G401.6 (cell line): Measurements from ENCODE around the gene CREM.

Source experiments
- FAIRE-seq: peaks from 2 replicates; lab custom pipeline; 2012; peaks lifted over from hg19 to GRCh38; lab: Jason Lieb, UNC

Gene CREM

DNA sequence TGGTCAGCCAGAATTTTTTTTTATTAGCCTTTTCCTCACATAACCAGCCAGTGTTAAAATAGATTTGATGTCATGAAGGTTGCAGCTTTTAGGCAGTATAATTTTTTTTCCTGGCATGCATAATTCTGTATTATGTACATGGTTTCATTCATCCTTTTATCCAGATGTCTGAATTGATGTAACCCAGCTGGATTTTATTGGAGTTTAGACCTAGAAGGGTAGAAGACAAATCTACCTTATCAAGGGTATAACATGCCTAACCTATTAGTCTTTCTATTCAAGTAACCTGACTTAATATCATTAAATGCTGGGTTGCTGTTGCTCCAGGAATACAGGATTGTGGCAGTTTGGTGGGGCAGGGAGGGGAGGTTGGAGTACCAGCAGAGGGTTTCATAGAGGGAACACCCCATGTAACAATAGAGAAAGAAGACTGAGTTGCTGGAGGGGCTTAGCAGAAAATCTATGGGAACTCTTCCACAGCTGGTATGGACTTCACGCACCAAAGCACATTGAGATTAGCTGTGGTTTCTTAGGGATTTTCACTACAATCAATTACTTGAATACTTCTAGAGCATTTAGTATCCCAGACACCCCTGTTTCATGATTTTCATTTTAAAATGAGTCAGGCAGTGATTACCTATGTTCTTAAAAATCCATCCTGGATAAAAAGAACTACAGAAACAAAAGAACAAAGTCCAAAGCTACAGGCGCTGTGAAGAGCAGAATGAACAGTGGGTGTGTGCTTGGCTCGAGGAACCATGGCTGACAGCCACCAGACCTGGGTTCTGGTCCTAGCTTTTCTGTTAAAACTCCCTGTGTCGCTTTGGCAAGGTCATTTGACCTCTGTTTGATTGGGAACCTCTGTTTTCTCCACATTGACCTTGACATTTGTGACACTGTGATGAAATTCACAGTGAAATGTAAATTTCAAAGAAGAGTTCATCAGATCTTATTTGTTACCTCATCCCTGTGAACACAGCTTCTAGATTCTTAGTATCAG lies 93.5 kb downstream of the CREM start:
- no peak for FAIRE-seq

DNA sequence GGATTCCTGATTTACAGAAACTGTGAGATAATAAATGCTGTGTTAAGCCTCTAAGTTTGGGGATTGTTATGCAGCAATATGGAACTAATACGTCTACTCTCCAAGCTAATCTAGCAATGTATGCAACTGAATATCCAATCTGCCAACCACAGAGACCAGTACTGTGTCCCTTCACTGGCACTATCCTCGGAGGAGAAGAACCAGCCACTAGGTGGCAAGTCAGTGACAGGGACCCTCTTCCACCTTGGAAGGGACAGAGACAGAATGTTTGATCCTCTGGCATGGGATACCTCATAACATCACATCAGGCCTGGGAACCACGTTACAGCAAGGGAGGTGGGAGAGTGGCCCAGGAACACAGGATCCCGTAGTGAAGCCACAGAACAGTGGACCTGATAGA lies 96.4 kb downstream of the CREM start:
- no peak for FAIRE-seq

DNA sequence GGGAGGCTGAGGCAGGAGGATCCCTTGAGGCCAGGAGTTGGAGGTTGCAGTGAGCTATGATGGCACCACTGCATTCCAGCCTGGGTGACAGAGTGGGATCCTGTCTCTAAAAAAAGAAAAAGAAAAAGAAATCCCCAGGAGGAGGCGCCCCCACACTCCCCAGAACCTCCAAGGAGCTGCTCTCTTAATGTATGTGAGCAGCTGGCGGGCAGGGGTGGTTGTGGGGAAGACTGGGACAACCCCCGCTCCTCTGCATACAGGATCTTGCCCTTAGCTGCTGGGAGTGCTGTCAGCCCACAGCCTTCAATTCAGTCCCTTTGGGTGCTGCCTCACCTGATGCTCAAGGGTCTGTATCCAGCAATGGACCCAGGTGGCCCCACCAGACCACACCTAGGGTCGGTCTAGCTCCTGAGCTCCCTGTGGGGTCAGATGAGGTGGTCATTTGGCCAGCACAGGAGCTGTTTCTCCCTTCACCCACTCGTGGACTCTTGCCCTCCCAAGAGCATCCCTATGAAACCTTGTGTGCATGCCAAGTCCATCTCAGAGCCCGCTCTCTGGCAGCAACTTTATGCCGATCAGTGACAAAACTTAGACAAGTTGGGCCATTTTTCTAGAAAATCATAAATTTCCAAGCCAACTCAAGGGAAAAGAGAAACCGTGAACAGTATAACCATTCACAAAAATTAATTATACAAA lies 97.5 kb downstream of the CREM start:
- no peak for FAIRE-seq

- no peak for FAIRE-seq
Measured at GRCh38 chr10:35225204-35225603, 98.6 kb downstream of the CREM start.

- FAIRE-seq, result no peak
Measured at GRCh38 chr10:35226507-35226906, 99.9 kb downstream of the CREM start.

DNA sequence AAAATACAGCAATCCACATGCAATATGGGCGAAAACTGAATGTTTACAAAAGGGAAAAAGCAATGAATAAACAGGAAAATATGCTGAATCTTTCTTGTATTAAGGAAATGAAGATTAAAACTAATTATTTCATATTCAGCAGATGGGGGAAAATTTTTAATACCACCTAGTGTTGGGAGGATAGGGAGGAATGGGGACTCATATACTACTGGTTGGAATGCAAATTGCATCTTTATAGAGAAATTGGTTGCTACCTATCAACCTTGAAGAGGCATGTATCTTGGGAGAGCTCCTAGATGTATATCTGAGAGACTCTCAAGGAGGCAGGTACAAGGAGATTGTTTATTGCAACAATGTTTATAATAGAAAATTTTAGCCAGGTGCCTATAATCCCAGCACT lies 101.4 kb downstream of the CREM start:
- no peak for FAIRE-seq

- no peak for FAIRE-seq
Measured at GRCh38 chr10:35231646-35232045, 105.0 kb downstream of the CREM start.

DNA sequence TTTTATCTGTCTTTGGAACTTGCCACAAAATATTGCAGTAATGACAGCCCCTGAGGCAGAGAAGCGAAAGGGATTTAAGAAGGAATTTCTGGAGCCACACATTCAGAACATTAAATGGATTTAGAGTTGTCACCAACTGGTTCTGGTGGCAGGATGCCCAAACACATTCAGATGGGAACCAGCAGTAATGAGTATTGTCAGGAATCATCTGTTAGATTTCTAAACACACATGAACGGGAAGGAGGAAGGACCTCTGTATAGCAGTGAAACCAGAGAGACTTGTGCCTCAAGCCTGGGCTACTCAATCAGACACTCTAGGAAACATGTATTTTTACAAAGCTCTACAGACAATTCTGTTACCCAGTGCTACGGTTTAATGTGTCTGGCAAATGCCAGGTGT lies 105.9 kb downstream of the CREM start:
- FAIRE-seq, result no peak

DNA sequence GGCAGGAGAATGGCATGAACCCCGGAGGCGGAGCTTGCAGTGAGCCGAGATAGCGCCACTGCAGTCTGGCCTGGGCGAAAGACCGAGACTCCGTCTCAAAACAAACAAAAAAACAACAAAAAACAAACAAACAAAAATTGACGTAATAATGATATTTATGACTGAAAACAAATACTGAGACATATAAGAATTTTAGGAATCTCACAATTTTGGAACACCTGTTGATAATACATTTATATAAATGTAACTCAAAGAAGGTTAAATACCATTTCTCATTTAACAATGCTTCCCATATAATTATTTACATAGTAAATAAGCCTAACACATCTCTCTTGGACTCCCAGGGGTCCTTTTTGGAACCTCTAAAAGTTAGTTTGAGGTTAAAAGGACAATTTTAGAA lies 107.4 kb downstream of the CREM start:
- FAIRE-seq, result no peak

DNA sequence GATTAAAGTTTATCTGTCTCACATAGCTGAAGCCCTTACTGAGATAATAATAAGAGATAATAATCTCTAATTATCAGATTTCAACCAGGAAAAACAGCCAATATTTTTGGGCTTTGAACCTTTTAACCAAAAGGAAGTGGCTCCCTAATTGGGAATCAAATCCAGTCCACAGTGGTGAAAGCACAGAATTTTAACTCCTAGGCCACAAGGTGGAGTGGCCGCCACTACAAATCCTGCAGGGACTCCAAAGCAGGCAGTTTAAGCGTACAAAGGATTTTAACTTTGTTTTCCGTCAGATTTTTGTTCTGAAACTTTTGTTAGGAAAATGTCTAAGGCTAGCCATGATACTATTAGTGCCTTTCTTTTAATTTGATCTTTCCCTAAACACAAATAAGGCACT lies 110.1 kb downstream of the CREM start:
- peak; percentile 63 for FAIRE-seq

DNA sequence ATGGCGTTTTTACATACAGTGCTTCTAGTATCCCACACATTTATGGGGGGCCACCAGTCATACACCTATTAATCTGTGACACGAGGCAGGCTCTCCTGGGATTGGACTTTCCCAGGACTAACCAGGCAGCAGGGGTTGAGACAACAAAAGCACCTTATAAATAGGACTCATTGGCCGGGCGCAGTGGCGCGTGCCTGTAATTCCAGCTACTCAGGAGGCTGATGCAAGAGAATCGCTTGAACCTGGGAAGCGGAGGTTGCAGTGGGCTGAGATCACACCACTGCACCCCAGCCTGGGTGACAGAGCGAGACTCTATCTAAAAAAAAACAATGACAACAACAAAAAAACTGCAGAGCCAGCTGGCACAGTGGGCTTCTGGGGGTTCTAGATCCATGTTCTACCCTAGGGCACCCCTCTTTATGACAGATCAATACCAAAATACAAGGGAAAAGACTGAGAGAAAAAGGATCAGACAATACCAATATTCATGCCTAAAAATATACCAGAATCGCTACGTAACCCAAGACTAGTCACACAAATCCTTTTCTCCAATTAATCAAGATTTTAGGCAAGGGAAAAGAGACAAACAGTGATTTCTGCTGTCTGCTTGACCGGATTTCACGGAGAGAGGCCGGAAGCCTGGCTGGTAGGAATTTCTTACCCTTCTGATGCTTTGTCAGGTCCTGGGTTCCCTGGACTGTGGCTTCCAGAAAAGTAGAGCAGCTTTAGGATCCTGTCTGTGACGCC lies 111.3 kb downstream of the CREM start:
- FAIRE-seq, result no peak

GRCh38 chr10:35244549-35244948 lies 117.9 kb downstream of the CREM start:
- no peak for FAIRE-seq

GRCh38 chr10:35246770-35247343 lies 120.2 kb downstream of the CREM start:
- no peak for FAIRE-seq

GRCh38 chr10:35251373-35252100 lies 124.9 kb downstream of the CREM start:
- no peak for FAIRE-seq

GRCh38 chr10:35257057-35257983 lies 130.7 kb downstream of the CREM start:
- no peak for FAIRE-seq

GRCh38 chr10:35259769-35260397 lies 133.2 kb downstream of the CREM start:
- no peak for FAIRE-seq

DNA sequence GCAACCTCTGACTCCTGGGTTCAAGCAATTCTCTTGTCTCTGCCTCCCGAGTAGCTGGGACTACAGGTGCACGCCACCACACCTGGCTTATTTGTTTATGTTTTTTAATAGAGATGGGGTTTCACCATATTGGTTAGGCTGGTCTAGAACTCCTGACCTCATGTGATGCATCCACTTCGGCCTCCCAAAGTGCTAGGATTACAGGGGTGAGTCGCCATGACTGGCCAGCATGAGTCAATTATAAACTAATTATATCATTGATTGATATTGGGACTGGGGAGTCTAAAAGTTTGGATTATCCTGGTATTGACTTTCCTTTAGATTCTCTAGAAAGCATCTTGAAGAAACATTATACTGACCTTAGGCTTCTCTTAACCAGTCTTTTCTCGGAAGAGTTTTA lies 135.8 kb downstream of the CREM start:
- FAIRE-seq, result no peak
